Fibroblast of mammary gland (primary cell): ENCODE data around the gene LMTK2.

Experiments used
- DNase-seq: peaks from one replicate; pipeline ENCODE4 v3.0.0-alpha.2; 2010; ENCODE audit warnings: low read depth
- H3K4me3 ChIP-seq: 2 replicates; pipeline ENCODE4 v1.5.1; 2011; ENCODE audit warnings: low read depth, mild to moderate bottlenecking, low read length, moderate library complexity; ENCODE audit not compliant: control insufficient read depth
- CTCF ChIP-seq: conservative IDR thresholded peaks from 2 replicates; pipeline ENCODE4 v1.5.1; 2011; ENCODE audit warnings: low read depth, low read length, inconsistent platforms; ENCODE audit not compliant: control insufficient read depth, insufficient read depth

The LMTK2 gene

GRCh38 chr7:98240961-98241673 lies 134.5 kb downstream of the LMTK2 start:
- DNase-seq: peak; percentile 40
- TF ChIP-seq CTCF: peak; percentile 72
- H3K4me3 ChIP-seq: no peak overlapping the region

GRCh38 chr7:98241674-98242241 lies 135.1 kb downstream of the LMTK2 start:
- no peak for TF ChIP-seq CTCF

GRCh38 chr7:98242342-98242741 lies 135.7 kb downstream of the LMTK2 start:
- no peak for TF ChIP-seq CTCF
- no peak for DNase-seq
- no peak overlapping the region for H3K4me3 ChIP-seq

More at GRCh38 chr7:98241674-98242241, 135.1 kb downstream of the LMTK2 start:
- DNase-seq: no peak
- no peak overlapping the region for H3K4me3 ChIP-seq

GRCh38 chr7:98242934-98243333 lies 136.3 kb downstream of the LMTK2 start:
- no peak for TF ChIP-seq CTCF
- no peak overlapping the region for H3K4me3 ChIP-seq

GRCh38 chr7:98244871-98245270 lies 138.2 kb downstream of the LMTK2 start:
- TF ChIP-seq CTCF: no peak
- no peak overlapping the region for H3K4me3 ChIP-seq
- DNase-seq: no peak

More at GRCh38 chr7:98242934-98243333, 136.3 kb downstream of the LMTK2 start:
- no peak for DNase-seq

- TF ChIP-seq CTCF: no peak
- DNase-seq: no peak
These were observed 141.5 kb downstream of the LMTK2 start for GRCh38 chr7:98248156-98248555.

More at GRCh38 chr7:98248156-98248555, 141.5 kb downstream of the LMTK2 start:
- no peak overlapping the region for H3K4me3 ChIP-seq
